PC-9 (cell line): ENCODE measurements around the gene INPP5A.

Source experiments
- EZH2 ChIP-seq: fragments of 200-600 bp; sonication (generic); IDR thresholded peaks from 2 replicates; pipeline ENCODE4 v1.8.0; 2017; ENCODE audit warnings: antibody characterized with exemption, low read depth
- TF ChIP-seq, protein P1 (sequence below): fragments of 200-600 bp; sonication (generic); conservative IDR thresholded peaks from 2 replicates; pipeline ENCODE4 v1.6.1; 2017; ENCODE audit warnings: mixed run types, antibody characterized with exemption, mild to moderate bottlenecking, moderate library complexity

DNA sequence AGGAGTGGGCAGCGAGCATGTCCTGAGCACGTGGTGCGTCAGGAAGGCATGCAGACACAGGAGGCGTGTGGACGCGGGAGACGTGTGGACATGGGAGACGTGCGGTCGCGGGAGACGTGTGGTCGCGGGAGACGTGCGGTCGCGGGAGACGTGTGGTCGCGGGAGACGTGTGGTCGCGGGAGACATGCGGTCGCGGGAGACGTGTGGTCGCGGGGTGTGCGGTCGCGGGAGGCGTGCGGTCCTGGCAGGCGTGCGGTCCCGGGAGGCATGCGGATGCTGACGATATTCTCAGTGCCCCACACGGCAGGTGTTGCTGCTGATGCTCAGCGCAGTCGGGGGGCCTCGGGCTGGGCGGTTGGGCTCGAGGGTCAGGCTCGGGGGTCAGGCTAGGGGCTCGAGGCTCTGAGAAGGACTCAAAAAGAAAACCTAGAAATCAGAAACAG is 154.1 kb downstream of the INPP5A start:
- TF ChIP-seq, protein P1, sequence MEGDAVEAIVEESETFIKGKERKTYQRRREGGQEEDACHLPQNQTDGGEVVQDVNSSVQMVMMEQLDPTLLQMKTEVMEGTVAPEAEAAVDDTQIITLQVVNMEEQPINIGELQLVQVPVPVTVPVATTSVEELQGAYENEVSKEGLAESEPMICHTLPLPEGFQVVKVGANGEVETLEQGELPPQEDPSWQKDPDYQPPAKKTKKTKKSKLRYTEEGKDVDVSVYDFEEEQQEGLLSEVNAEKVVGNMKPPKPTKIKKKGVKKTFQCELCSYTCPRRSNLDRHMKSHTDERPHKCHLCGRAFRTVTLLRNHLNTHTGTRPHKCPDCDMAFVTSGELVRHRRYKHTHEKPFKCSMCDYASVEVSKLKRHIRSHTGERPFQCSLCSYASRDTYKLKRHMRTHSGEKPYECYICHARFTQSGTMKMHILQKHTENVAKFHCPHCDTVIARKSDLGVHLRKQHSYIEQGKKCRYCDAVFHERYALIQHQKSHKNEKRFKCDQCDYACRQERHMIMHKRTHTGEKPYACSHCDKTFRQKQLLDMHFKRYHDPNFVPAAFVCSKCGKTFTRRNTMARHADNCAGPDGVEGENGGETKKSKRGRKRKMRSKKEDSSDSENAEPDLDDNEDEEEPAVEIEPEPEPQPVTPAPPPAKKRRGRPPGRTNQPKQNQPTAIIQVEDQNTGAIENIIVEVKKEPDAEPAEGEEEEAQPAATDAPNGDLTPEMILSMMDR = no peak
- no peak for TF ChIP-seq EZH2
